Endothelial cell of umbilical vein (primary cell): ENCODE data around the gene HMGA1. TPM values are rescaled to one million over a fixed set of nuclear protein-coding genes. Genes with fewer than 3 reads are reported as not detected.

Experiments used
- BruUV-seq: library from RNA; stranded (reverse); fragments of 400-500 nt; replicated peaks from 2 replicates; lab custom pipeline; 2021; lab: Mats Ljungman, UMichigan
- CTCF ChIA-PET: fragments of 300-600, 350-600 bp; sonication (Branson Sonifier 250); formaldehyde crosslinking; loops from one replicate; lab custom pipeline; 2021; ENCODE audit warnings: antibody characterized with exemption, inconsistent platforms; lab: Charles Lee
- POLR2A ChIA-PET: fragments of 300-600, 350-600 bp; sonication (Branson Sonifier 250); formaldehyde crosslinking; loops from one replicate; lab custom pipeline; 2021; ENCODE audit warnings: antibody characterized with exemption, inconsistent platforms; lab: Charles Lee
- DNase-seq: peaks from one replicate; pipeline ENCODE4 v3.0.0-alpha.2; 2011; ENCODE audit warnings: low read depth, low spot score
- FAIRE-seq: peaks from 2 replicates; lab custom pipeline; 2011; peaks lifted over from hg19 to GRCh38; lab: Jason Lieb, UNC
- H2AFZ ChIP-seq: 2 replicates; pipeline ENCODE4 v1.6.0; 2012; ENCODE audit warnings: low read depth, low read length, control low read depth, inconsistent platforms
- H3K27ac ChIP-seq: 2 replicates; pipeline ENCODE4 v1.5.1; 2011; ENCODE audit warnings: low read depth, mild to moderate bottlenecking, control low read depth, low read length, moderate library complexity; ENCODE audit not compliant: insufficient read depth
- H3K27me3 ChIP-seq, 2 experiments: 2 replicates each; pipeline versions ENCODE4 v1.6.0 to v1.6.1; 2011; ENCODE audit warnings: low read length in 2 of 2, mixed read lengths in 1 of 2; ENCODE audit not compliant: control insufficient read depth in 2 of 2, insufficient read depth in 2 of 2
- H3K36me3 ChIP-seq, 2 experiments: 2 replicates in 1 of 2; 3 replicates in 1 of 2; pipeline ENCODE4 v1.5.1; 2011; ENCODE audit warnings: low read length in 2 of 2, mild to moderate bottlenecking in 1 of 2, moderate library complexity in 1 of 2; ENCODE audit not compliant: control insufficient read depth in 2 of 2, insufficient read depth in 2 of 2; ENCODE audit errors: extremely low read depth in 1 of 2
- H3K4me1 ChIP-seq: 3 replicates; pipeline ENCODE4 v1.5.1; 2011; ENCODE audit warnings: mild to moderate bottlenecking, low read length; ENCODE audit not compliant: control insufficient read depth, insufficient read depth; ENCODE audit errors: extremely low read depth
- H3K4me2 ChIP-seq: 2 replicates; pipeline ENCODE4 v1.6.1; 2011; ENCODE audit warnings: low read length, control low read depth, mixed read lengths; ENCODE audit not compliant: insufficient read depth
- H3K4me3 ChIP-seq, 3 experiments: fragments of 200-600 bp in 1 of 3; sonication (generic), shearing (Covaris generic) in 1 of 3; replicated peaks in 1 of 3; 2 replicates each; pipeline ENCODE4 v1.5.1; 2011 to 2016; ENCODE audit warnings: control low read depth in 3 of 3, low read length in 3 of 3, mild to moderate bottlenecking in 2 of 3, inconsistent platforms in 1 of 3, low read depth in 1 of 3, moderate library complexity in 1 of 3; ENCODE audit not compliant: insufficient read depth in 1 of 3
- H3K79me2 ChIP-seq: 2 replicates; pipeline ENCODE4 v1.6.0; 2012; ENCODE audit warnings: low read length, inconsistent platforms; ENCODE audit not compliant: control insufficient read depth, insufficient read depth
- H3K9ac ChIP-seq: replicated peaks from 2 replicates; pipeline ENCODE3; 2011; ENCODE audit warnings: low read length, control low read depth; ENCODE audit not compliant: insufficient read depth; ENCODE audit errors: extremely low read depth
- H3K9me1 ChIP-seq: replicated peaks from 3 replicates; pipeline ENCODE4 v1.6.0; 2011; ENCODE audit warnings: mild to moderate bottlenecking, low read length; ENCODE audit not compliant: control insufficient read depth, insufficient read depth; ENCODE audit errors: extremely low read depth
- H3K9me3 ChIP-seq: replicated peaks from 2 replicates; pipeline ENCODE4 v1.5.1; 2012; ENCODE audit warnings: low read length, inconsistent platforms; ENCODE audit not compliant: control insufficient read depth, insufficient read depth
- H4K20me1 ChIP-seq: replicated peaks from 2 replicates; pipeline ENCODE3; 2011; ENCODE audit warnings: mild to moderate bottlenecking, low read length; ENCODE audit not compliant: control insufficient read depth, insufficient read depth; ENCODE audit errors: extremely low read depth
- EZH2 ChIP-seq: IDR thresholded peaks from 2 replicates; pipeline ENCODE4 v1.6.1; 2012; ENCODE audit warnings: borderline replicate concordance, low read depth, mild to moderate bottlenecking, moderate library complexity, low read length, inconsistent platforms; ENCODE audit not compliant: severe bottlenecking
- FOS ChIP-seq: IDR thresholded peaks from 2 replicates; pipeline ENCODE4 v1.6.1; 2011; ENCODE audit warnings: mild to moderate bottlenecking, low read length, moderate library complexity, borderline replicate concordance; ENCODE audit not compliant: insufficient read depth
- GATA2 ChIP-seq: IDR thresholded peaks from 2 replicates; pipeline ENCODE4 v1.7.0; 2011; ENCODE audit warnings: low read depth, mild to moderate bottlenecking, moderate library complexity, mixed read lengths, low read length; ENCODE audit not compliant: insufficient read length, insufficient read depth
- JUN ChIP-seq: IDR thresholded peaks from 2 replicates; pipeline ENCODE4 v1.6.1; 2011; ENCODE audit warnings: borderline replicate concordance, low read depth; ENCODE audit not compliant: insufficient read length, insufficient read depth
- MYC ChIP-seq: IDR thresholded peaks from one replicate; pipeline ENCODE4 v1.6.1; 2011; ENCODE audit warnings: mild to moderate bottlenecking, low read depth, low read length
- POLR2A ChIP-seq: IDR thresholded peaks from 2 replicates; pipeline ENCODE4 v1.6.1; 2012; ENCODE audit warnings: low read depth, mild to moderate bottlenecking, control low read depth, low read length
- POLR2AphosphoS5 ChIP-seq: IDR thresholded peaks from 2 replicates; pipeline ENCODE4 v1.6.1; 2012; ENCODE audit warnings: low read depth, mild to moderate bottlenecking, control low read depth, low read length, moderate library complexity; ENCODE audit not compliant: insufficient read depth
- dilution Hi-C: fragments of 300-500 bp; cut with MboI; formaldehyde crosslinking; loops from one replicate; pipeline ENCODE4 v1.15.0; 2019; ENCODE audit warnings: low sequenced_read_pairs; ENCODE audit not compliant: extremely low pct_ligation_motif_present
- intact Hi-C: fragments of 100-400 bp; cut with micrococcal nuclease; formaldehyde crosslinking; loops from one replicate; pipeline ENCODE4 v1.10.0; 2022
- polyA plus RNA-seq, 4 experiments: library from polyadenylated mRNA; depleted of rRNA in 3 of 4; stranded (reverse) in 3 of 4; unstranded in 1 of 4; fragments of >200 nt; gene quantifications; 2 replicates each; pipeline versions ENCODE4 v1.2.1 to v1.2.3, GENCODE V29; 2011 to 2012; ENCODE audit warnings: missing spikeins in 1 of 4
- total RNA-seq: library from RNA; stranded (reverse); gene quantifications from 2 replicates; pipeline ENCODE4 v1.2.3, GENCODE V29; 2021
- TF ChIP-seq, protein P1 (sequence below), 2 donors: IDR thresholded peaks; 1 replicate in 1 of 2; 2 replicates in 1 of 2; pipeline ENCODE4 v1.5.1; 2011; ENCODE audit warnings: low read length in 2 of 2, mild to moderate bottlenecking in 2 of 2, moderate library complexity in 2 of 2, control low read depth in 1 of 2, inconsistent platforms in 1 of 2, low read depth in 1 of 2; ENCODE audit not compliant: insufficient read depth in 1 of 2; ENCODE audit errors: extremely low read depth in 1 of 2

The HMGA1 gene
- total and polyA plus RNA-seq, 2 donors (not counting 3 experiments of a cell fraction or from before 2014, with no cell fraction given), result 425 to 1,108 TPM

- no peaks in the 10 kb centered on the region for H3K27me3 ChIP-seq
- DNase-seq (no peak), FAIRE-seq (no peak)
- TF ChIP-seq POLR2A (no peak), JUN (no peak), FOS (no peak), MYC (no peak), EZH2 (no peak), POLR2AphosphoS5 (no peak), GATA2 (no peak)
- TF ChIP-seq, protein P1, sequence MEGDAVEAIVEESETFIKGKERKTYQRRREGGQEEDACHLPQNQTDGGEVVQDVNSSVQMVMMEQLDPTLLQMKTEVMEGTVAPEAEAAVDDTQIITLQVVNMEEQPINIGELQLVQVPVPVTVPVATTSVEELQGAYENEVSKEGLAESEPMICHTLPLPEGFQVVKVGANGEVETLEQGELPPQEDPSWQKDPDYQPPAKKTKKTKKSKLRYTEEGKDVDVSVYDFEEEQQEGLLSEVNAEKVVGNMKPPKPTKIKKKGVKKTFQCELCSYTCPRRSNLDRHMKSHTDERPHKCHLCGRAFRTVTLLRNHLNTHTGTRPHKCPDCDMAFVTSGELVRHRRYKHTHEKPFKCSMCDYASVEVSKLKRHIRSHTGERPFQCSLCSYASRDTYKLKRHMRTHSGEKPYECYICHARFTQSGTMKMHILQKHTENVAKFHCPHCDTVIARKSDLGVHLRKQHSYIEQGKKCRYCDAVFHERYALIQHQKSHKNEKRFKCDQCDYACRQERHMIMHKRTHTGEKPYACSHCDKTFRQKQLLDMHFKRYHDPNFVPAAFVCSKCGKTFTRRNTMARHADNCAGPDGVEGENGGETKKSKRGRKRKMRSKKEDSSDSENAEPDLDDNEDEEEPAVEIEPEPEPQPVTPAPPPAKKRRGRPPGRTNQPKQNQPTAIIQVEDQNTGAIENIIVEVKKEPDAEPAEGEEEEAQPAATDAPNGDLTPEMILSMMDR (IDR thresholded peaks at IDR 0.05; ENCODE audit: extremely low read depth in 1 of 2, insufficient read depth in 1 of 2, low read depth in 1 of 2, low read length in 2 of 2), result no peak
- dilution Hi-C loops, result no loop called here
- H3K79me2 ChIP-seq, result no peaks in the 10 kb centered on the region
- H3K4me2 ChIP-seq, result no peak overlapping the region
- no TSS peak for BruUV-seq
- no peak overlapping the region for H2AFZ ChIP-seq
- H3K9ac ChIP-seq, result no peak overlapping the region
- POLR2A ChIA-PET, result no interaction called here
- H3K36me3 ChIP-seq, result no peaks in the 10 kb centered on the region
- no peaks in the 10 kb centered on the region for H3K9me1 ChIP-seq
- no peak overlapping the region for H3K4me3 ChIP-seq
- CTCF ChIA-PET, result interaction anchor here (1.0 to 3.0 kb wide), 3 partner anchors 14 to 137 kb away, joined by 3 to 9 read pairs (median 3); partner anchors contain the start of gene SMIM29
- no peaks in the 10 kb centered on the region for H4K20me1 ChIP-seq
- H3K4me1 ChIP-seq, result peaks cover 20% of the 10 kb centered on the region
- intact Hi-C loops, result no loop called here
- H3K27ac ChIP-seq, result no peak overlapping the region
- H3K9me3 ChIP-seq, result no peaks in the 10 kb centered on the region
Measured at GRCh38 chr6:34277763-34278112, 41.1 kb downstream of the HMGA1 start.
